Neural cell (in vitro differentiated cells): ENCODE data around the gene DCX. TPM values are rescaled to one million over a fixed set of nuclear protein-coding genes. Genes with fewer than 3 reads are reported as not detected.
"Not testable (repeated sequence)": the region's sequence is repeated elsewhere in the genome, so short reads cannot be mapped to it uniquely, and the experiment has no call there.

Experiments used
- H2AFZ ChIP-seq: fragments of 200-600, 300-800 bp; sonication (generic), shearing (Covaris generic); 2 replicates; pipeline ENCODE4 v1.6.0; 2014; ENCODE audit warnings: low read depth, mild to moderate bottlenecking, antibody characterized with exemption, low read length, moderate library complexity
- H3F3A ChIP-seq: fragments of 200-600 bp; shearing (Covaris generic); 2 replicates; pipeline ENCODE4 v1.6.1; 2016; ENCODE audit warnings: mild to moderate bottlenecking, moderate library complexity, mixed read lengths, antibody characterized with exemption, low read length; ENCODE audit not compliant: insufficient read depth, poor library complexity, severe bottlenecking
- H3K27ac ChIP-seq: fragments of 200-600, 300-800 bp; sonication (generic), shearing (Covaris generic); 2 replicates; pipeline ENCODE4 v1.5.1; 2014; ENCODE audit warnings: mild to moderate bottlenecking, low read length, moderate library complexity
- H3K27me3 ChIP-seq: fragments of 300-800, 200-600 bp; sonication (generic), shearing (Covaris generic); 2 replicates; pipeline ENCODE4 v1.6.0; 2014; ENCODE audit warnings: mild to moderate bottlenecking, low read depth, low read length, moderate library complexity; ENCODE audit not compliant: insufficient read depth
- H3K36me3 ChIP-seq: fragments of 300-800, 200-600 bp; sonication (generic), shearing (Covaris generic); 2 replicates; pipeline ENCODE4 v1.5.1; 2014; ENCODE audit warnings: mild to moderate bottlenecking, antibody characterized with exemption, low read length, moderate library complexity; ENCODE audit not compliant: insufficient read depth
- H3K4me2 ChIP-seq: fragments of 300-800, 200-600 bp; sonication (generic), shearing (Covaris generic); 2 replicates; pipeline ENCODE4 v1.6.0; 2014; ENCODE audit warnings: mild to moderate bottlenecking, low read length
- H3K4me3 ChIP-seq: fragments of 300-800, 200-600 bp; sonication (generic), shearing (Covaris generic); 2 replicates; pipeline ENCODE4 v1.5.1; 2014; ENCODE audit warnings: mild to moderate bottlenecking, low read length, moderate library complexity
- H3K79me2 ChIP-seq: fragments of 200-600 bp; shearing (Covaris generic); replicated peaks from 2 replicates; pipeline ENCODE4 v1.6.0; 2014; ENCODE audit warnings: mild to moderate bottlenecking, low read length, moderate library complexity; ENCODE audit not compliant: insufficient read depth
- H3K9ac ChIP-seq: fragments of 300-800, 200-600 bp; sonication (generic), shearing (Covaris generic); 2 replicates; pipeline ENCODE4 v1.6.1; 2016; ENCODE audit warnings: mild to moderate bottlenecking, low read length, mixed read lengths
- H3K9me2 ChIP-seq: fragments of 200-600 bp; shearing (Covaris generic); 2 replicates; pipeline ENCODE4 v1.6.1; 2016; ENCODE audit warnings: mild to moderate bottlenecking, low read length, mixed read lengths; ENCODE audit not compliant: insufficient read depth
- H3K9me3 ChIP-seq: fragments of 200-600, 300-800 bp; sonication (generic), shearing (Covaris generic); 2 replicates; pipeline ENCODE4 v1.6.1; 2016; ENCODE audit warnings: mild to moderate bottlenecking, mixed run types, low read length, moderate library complexity, mixed read lengths
- H4K20me1 ChIP-seq: fragments of 200-600 bp; shearing (Covaris generic); 2 replicates; pipeline ENCODE4 v1.6.1; 2016; ENCODE audit warnings: mild to moderate bottlenecking, mixed run types; ENCODE audit not compliant: insufficient read depth
- EP300 ChIP-seq: fragments of 450-650 bp; conservative IDR thresholded peaks from 2 replicates; pipeline ENCODE4 v1.6.1; 2014; ENCODE audit warnings: antibody characterized with exemption, mild to moderate bottlenecking, moderate library complexity; ENCODE audit not compliant: poor library complexity, severe bottlenecking
- EZH2 ChIP-seq: fragments of 200-600, 300-800 bp; shearing (Covaris generic), sonication (generic); IDR thresholded peaks from 2 replicates; pipeline ENCODE4 v1.6.1; 2014; ENCODE audit warnings: antibody characterized with exemption, low read length, borderline replicate concordance, mild to moderate bottlenecking; ENCODE audit not compliant: insufficient read depth, poor library complexity, severe bottlenecking
- MXI1 ChIP-seq: fragments of 450-650 bp; conservative IDR thresholded peaks from 2 replicates; pipeline ENCODE4 v1.6.1; 2014; ENCODE audit warnings: antibody characterized with exemption, mild to moderate bottlenecking; ENCODE audit not compliant: poor library complexity, severe bottlenecking
- RAD21 ChIP-seq: fragments of 450-650 bp; conservative IDR thresholded peaks from 2 replicates; pipeline ENCODE4 v1.6.1; 2014; ENCODE audit warnings: antibody characterized with exemption, mild to moderate bottlenecking, moderate library complexity
- SMC3 ChIP-seq: fragments of 450-650 bp; conservative IDR thresholded peaks from 2 replicates; pipeline ENCODE4 v1.6.1; 2014; ENCODE audit warnings: antibody characterized with exemption, mild to moderate bottlenecking, moderate library complexity; ENCODE audit not compliant: poor library complexity
- TAF1 ChIP-seq: IDR thresholded peaks from 2 replicates; pipeline ENCODE4 v1.6.1; 2012; ENCODE audit warnings: low read depth
- polyA plus RNA-seq: library from polyadenylated mRNA; depleted of rRNA; stranded (reverse); fragments of >200 nt; gene quantifications from 2 replicates; pipeline ENCODE4 v1.2.3, GENCODE V29; 2014
- TF ChIP-seq, protein P1 (sequence below): fragments of 450-650 bp; IDR thresholded peaks from 2 replicates; pipeline ENCODE4 v1.5.1; 2014; ENCODE audit warnings: antibody characterized with exemption, mild to moderate bottlenecking, moderate library complexity; ENCODE audit not compliant: poor library complexity, severe bottlenecking
- TF ChIP-seq, protein P2 (sequence below): IDR thresholded peaks from 2 replicates; pipeline ENCODE4 v1.6.1; 2012; ENCODE audit warnings: borderline replicate concordance

Gene DCX
- polyA plus RNA-seq, 1 donor from 2014 or later, result 180 TPM

GRCh38 chrX:111348429-111348828, 63.6 kb downstream of the DCX start:
- Histone ChIP-seq H3K9ac (no peak overlapping the region), H3K9me2 (no peaks in the 10 kb centered on the region), H4K20me1 (no peaks in the 10 kb centered on the region), H3K36me3 (no peaks in the 10 kb centered on the region), H3F3A (no peaks in the 10 kb centered on the region), H3K9me3 (no peaks in the 10 kb centered on the region), H3K4me3 (no peak overlapping the region), H3K27me3 (no peaks in the 10 kb centered on the region), H3K27ac (no peak overlapping the region), H2AFZ (no peak overlapping the region), H3K4me2 (no peak overlapping the region), H3K79me2 (peaks cover 32% of the 10 kb centered on the region)
- no peak for TF ChIP-seq TAF1
- TF ChIP-seq, protein P1, sequence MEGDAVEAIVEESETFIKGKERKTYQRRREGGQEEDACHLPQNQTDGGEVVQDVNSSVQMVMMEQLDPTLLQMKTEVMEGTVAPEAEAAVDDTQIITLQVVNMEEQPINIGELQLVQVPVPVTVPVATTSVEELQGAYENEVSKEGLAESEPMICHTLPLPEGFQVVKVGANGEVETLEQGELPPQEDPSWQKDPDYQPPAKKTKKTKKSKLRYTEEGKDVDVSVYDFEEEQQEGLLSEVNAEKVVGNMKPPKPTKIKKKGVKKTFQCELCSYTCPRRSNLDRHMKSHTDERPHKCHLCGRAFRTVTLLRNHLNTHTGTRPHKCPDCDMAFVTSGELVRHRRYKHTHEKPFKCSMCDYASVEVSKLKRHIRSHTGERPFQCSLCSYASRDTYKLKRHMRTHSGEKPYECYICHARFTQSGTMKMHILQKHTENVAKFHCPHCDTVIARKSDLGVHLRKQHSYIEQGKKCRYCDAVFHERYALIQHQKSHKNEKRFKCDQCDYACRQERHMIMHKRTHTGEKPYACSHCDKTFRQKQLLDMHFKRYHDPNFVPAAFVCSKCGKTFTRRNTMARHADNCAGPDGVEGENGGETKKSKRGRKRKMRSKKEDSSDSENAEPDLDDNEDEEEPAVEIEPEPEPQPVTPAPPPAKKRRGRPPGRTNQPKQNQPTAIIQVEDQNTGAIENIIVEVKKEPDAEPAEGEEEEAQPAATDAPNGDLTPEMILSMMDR, result no peak
- no peak for TF ChIP-seq RAD21
- no peak for TF ChIP-seq EP300
- TF ChIP-seq, protein P2, sequence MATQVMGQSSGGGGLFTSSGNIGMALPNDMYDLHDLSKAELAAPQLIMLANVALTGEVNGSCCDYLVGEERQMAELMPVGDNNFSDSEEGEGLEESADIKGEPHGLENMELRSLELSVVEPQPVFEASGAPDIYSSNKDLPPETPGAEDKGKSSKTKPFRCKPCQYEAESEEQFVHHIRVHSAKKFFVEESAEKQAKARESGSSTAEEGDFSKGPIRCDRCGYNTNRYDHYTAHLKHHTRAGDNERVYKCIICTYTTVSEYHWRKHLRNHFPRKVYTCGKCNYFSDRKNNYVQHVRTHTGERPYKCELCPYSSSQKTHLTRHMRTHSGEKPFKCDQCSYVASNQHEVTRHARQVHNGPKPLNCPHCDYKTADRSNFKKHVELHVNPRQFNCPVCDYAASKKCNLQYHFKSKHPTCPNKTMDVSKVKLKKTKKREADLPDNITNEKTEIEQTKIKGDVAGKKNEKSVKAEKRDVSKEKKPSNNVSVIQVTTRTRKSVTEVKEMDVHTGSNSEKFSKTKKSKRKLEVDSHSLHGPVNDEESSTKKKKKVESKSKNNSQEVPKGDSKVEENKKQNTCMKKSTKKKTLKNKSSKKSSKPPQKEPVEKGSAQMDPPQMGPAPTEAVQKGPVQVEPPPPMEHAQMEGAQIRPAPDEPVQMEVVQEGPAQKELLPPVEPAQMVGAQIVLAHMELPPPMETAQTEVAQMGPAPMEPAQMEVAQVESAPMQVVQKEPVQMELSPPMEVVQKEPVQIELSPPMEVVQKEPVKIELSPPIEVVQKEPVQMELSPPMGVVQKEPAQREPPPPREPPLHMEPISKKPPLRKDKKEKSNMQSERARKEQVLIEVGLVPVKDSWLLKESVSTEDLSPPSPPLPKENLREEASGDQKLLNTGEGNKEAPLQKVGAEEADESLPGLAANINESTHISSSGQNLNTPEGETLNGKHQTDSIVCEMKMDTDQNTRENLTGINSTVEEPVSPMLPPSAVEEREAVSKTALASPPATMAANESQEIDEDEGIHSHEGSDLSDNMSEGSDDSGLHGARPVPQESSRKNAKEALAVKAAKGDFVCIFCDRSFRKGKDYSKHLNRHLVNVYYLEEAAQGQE, result no peak
- no peak for TF ChIP-seq EZH2
- no peak for TF ChIP-seq MXI1
- TF ChIP-seq SMC3, result no peak

DNA sequence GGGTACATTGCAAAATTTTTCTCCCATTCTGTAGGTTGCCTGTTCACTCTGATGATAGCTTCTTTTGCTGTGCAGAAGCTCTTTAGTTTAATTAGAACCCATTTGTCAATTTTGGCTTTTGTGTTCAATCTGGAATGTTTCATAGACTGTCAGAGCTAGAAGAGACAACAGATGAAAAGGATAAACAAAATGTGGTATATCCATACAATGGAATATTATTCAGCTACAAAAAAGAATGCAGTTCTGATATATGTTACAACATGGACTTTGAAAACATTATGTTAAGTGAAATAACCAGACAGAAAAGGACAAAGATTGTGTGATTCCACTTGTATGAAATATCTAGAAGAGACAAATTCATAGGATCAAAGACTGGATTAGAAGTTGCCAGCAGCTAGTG, 65.8 kb downstream of the DCX start:
- H3K79me2 ChIP-seq, result peaks cover 10% of the 10 kb centered on the region
- not testable (repeated sequence) for H3K9me2 ChIP-seq, H3K27me3 ChIP-seq, H3K36me3 ChIP-seq, H3K27ac ChIP-seq, H3K9me3 ChIP-seq, H3K4me3 ChIP-seq, H3K9ac ChIP-seq, H3F3A ChIP-seq, H2AFZ ChIP-seq, H3K4me2 ChIP-seq, H4K20me1 ChIP-seq

GRCh38 chrX:111340054-111340453, 71.9 kb downstream of the DCX start:
- Histone ChIP-seq H3K27ac (no peak overlapping the region), H3K4me2 (no peak overlapping the region), H3K36me3 (no peaks in the 10 kb centered on the region), H3K9me2 (no peaks in the 10 kb centered on the region), H2AFZ (no peak overlapping the region), H3K79me2 (peaks cover 15% of the 10 kb centered on the region), H3K4me3 (no peak overlapping the region), H3K27me3 (no peaks in the 10 kb centered on the region), H3F3A (no peaks in the 10 kb centered on the region), H4K20me1 (no peaks in the 10 kb centered on the region), H3K9ac (no peak overlapping the region), H3K9me3 (no peaks in the 10 kb centered on the region)
- TF ChIP-seq TAF1 (no peak), EP300 (no peak), MXI1 (no peak)
- TF ChIP-seq, protein P1, result no peak
